Activated T-cell treated with anti-CD3 and anti-CD28 coated beads, Interleukin-2, amount 50 U/mL, for 24 hours (primary cell): ENCODE measurements around the gene CXCL14.

Experiments used
- DNase-seq: peaks from one replicate; pipeline ENCODE4 v3.0.0-alpha.2; 2020
- H3K27ac Mint-ChIP-seq: 2 replicates; pipeline ENCODE4 v1.8.0; 2020; ENCODE audit warnings: mild to moderate bottlenecking, mixed read lengths
- H3K27me3 Mint-ChIP-seq: 2 replicates; pipeline ENCODE4 v1.8.0; 2020; ENCODE audit warnings: mixed read lengths
- H3K36me3 Mint-ChIP-seq: 2 replicates; pipeline ENCODE4 v1.8.0; 2020; ENCODE audit warnings: low read depth, mixed read lengths
- H3K4me1 Mint-ChIP-seq: 2 replicates; pipeline ENCODE4 v1.8.0; 2020; ENCODE audit warnings: low read depth, mixed read lengths
- H3K4me3 Mint-ChIP-seq: 2 replicates; pipeline ENCODE4 v1.8.0; 2020; ENCODE audit warnings: mild to moderate bottlenecking, moderate library complexity, mixed read lengths
- H3K9me3 Mint-ChIP-seq: 2 replicates; pipeline ENCODE4 v1.8.0; 2020; ENCODE audit warnings: mixed read lengths

CXCL14 gene

DNA sequence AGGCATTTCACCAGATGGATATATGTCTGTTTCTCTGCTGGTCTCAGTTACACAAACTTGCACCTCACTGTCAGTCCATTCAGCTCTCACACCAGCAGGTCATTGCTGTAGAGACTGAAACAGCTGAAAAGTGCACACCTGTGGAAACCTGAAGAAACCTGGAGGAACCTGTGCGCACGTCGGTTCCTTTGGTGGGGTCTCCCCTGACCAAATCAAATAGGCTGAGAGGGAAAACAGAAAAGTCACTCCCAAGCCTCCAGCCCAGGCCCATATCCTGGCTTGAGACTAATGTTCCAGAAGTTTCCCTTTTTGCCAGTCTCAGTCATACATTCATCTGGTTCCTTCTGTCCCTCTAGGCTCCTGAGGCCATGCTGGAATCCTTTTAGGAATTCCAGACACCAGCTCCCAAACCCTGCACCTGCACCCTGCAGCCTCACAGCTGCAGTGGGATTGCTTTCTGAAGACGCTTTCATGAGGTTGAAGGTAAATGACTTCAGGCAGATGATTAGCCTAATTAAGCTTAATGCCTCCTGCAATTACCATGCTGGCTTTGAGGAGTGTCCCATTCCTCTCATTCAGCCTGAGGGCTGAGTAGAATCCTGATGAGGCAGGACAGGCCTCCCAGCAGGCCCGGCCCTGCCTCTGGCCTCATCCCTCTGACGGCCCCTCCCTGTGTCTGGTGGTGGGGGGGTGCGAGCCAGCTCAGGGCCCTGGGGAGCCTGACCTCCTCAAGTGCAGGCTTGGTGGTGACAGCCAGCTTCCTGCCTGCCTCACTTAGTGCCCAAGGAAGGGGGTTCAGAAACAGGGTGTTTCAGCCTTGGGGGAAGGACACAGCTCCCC is 24.3 kb upstream of the CXCL14 start:
- no peak overlapping the region for H3K4me3 Mint-ChIP-seq
- DNase-seq, result no peak
- no peaks in the 10 kb centered on the region for H3K4me1 Mint-ChIP-seq
- no peak overlapping the region for H3K27ac Mint-ChIP-seq
- no peaks in the 10 kb centered on the region for H3K9me3 Mint-ChIP-seq
- H3K36me3 Mint-ChIP-seq, result no peaks in the 10 kb centered on the region
- H3K27me3 Mint-ChIP-seq, result peaks cover 17% of the 10 kb centered on the region

GRCh38 chr5:135601466-135601865 is 22.7 kb upstream of the CXCL14 start:
- H3K27me3 Mint-ChIP-seq, result peaks cover 13% of the 10 kb centered on the region
- no peaks in the 10 kb centered on the region for H3K4me1 Mint-ChIP-seq
- H3K36me3 Mint-ChIP-seq, result no peaks in the 10 kb centered on the region
- no peak overlapping the region for H3K4me3 Mint-ChIP-seq
- no peak for DNase-seq
- no peak overlapping the region for H3K27ac Mint-ChIP-seq
- no peaks in the 10 kb centered on the region for H3K9me3 Mint-ChIP-seq

DNA sequence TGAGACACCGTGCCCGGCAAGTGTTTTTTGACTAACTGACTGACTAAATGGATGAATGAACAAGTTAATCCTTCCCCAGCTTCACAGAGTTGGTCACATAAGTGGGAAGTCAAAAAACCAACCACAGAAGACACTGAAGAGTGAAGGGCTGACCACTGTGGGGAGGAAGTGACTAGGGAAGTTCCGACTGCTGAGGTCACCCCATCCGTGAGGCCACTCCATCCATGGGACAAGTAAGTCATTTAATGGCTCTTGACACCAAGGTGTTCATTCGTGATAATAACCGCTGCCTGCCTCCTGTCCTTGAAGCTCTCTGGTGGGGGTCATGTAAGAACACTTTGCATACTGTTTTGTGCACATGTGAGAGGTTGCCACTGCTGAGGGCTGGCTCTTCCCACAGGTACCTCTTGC is 22.2 kb upstream of the CXCL14 start:
- H3K36me3 Mint-ChIP-seq, result no peaks in the 10 kb centered on the region
- H3K4me1 Mint-ChIP-seq, result no peaks in the 10 kb centered on the region
- no peaks in the 10 kb centered on the region for H3K9me3 Mint-ChIP-seq
- no peak overlapping the region for H3K27ac Mint-ChIP-seq
- peaks cover 13% of the 10 kb centered on the region for H3K27me3 Mint-ChIP-seq
- DNase-seq, result no peak
- H3K4me3 Mint-ChIP-seq, result no peak overlapping the region

DNA sequence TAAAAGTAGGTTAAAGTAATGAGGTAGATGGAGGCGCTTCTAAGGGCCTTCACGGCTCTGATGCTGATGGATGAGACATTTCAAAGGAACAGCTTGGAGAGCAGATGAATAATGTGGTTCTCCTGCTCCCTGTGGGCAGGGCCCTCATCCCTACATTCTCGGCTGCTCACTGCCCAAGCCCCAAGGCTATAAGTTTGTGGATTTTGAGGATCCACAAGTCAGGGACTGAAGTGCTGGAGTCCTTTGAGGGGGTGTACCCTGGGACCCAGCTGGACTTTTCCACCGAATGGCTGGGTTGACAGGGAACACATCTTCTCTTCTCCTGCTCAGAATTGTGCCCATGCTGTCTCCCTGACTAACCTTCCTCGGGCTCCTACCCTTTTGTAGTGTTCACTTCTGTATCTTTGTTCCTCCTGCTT is 21.4 kb upstream of the CXCL14 start:
- H3K4me3 Mint-ChIP-seq, result no peak overlapping the region
- H3K27me3 Mint-ChIP-seq, result peaks cover 13% of the 10 kb centered on the region
- no peak for DNase-seq
- H3K36me3 Mint-ChIP-seq, result no peaks in the 10 kb centered on the region
- no peaks in the 10 kb centered on the region for H3K9me3 Mint-ChIP-seq
- H3K4me1 Mint-ChIP-seq, result no peaks in the 10 kb centered on the region
- H3K27ac Mint-ChIP-seq, result no peak overlapping the region

DNA sequence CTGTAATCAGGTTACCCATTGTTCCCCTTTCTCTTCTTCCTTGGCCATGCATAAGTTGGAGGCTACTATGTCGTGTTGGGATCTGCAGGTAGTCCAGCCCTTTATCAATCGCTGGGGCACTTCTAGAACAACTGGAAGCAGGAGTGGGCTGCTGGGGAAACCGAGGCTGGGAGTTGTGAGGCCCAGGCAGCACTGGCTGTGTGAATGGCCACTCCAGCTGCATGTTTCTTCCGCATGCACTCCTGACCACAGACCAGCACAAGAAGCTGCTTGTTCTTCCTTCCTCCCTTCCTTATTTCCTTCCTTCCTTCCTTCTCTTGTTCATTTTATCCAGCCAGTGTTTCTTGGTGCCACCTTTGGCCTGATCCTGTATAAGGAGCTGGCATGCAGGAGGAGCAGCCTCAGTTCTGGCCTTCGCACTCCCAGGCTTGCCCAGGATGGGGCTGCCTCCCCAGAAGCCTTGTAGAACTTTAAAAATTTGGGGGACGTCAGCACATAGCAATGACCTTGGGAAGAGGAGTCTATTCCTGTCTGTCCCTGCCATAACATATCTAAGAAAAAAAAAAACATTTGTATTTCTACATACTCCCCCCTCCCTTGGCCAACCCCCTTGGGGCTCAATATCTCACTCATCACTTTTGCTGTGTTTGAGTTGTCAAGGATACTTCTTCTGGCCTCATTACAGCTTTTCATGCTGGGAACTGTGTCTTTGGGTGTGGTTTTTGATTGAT is 20.8 kb upstream of the CXCL14 start:
- no peak overlapping the region for H3K27ac Mint-ChIP-seq
- no peaks in the 10 kb centered on the region for H3K4me1 Mint-ChIP-seq
- H3K4me3 Mint-ChIP-seq, result no peak overlapping the region
- H3K36me3 Mint-ChIP-seq, result no peaks in the 10 kb centered on the region
- no peaks in the 10 kb centered on the region for H3K9me3 Mint-ChIP-seq
- H3K27me3 Mint-ChIP-seq, result peaks cover 10% of the 10 kb centered on the region
- no peak for DNase-seq

- Mint-ChIP-seq H3K4me3 (no peak overlapping the region), H3K27me3 (peaks cover 8% of the 10 kb centered on the region), H3K4me1 (no peaks in the 10 kb centered on the region), H3K9me3 (no peaks in the 10 kb centered on the region), H3K27ac (no peak overlapping the region), H3K36me3 (no peaks in the 10 kb centered on the region)
- DNase-seq, result no peak
Measured at GRCh38 chr5:135598691-135599395, 20.1 kb upstream of the CXCL14 start.

GRCh38 chr5:135596788-135597187 is 18.0 kb upstream of the CXCL14 start:
- Mint-ChIP-seq H3K9me3 (no peaks in the 10 kb centered on the region), H3K4me1 (no peaks in the 10 kb centered on the region), H3K36me3 (no peaks in the 10 kb centered on the region), H3K27ac (no peak overlapping the region), H3K27me3 (peaks cover 12% of the 10 kb centered on the region), H3K4me3 (no peak overlapping the region)
- DNase-seq, result no peak

- Mint-ChIP-seq H3K9me3 (no peaks in the 10 kb centered on the region), H3K4me1 (no peaks in the 10 kb centered on the region), H3K36me3 (no peaks in the 10 kb centered on the region), H3K4me3 (no peak overlapping the region), H3K27me3 (peaks cover 10% of the 10 kb centered on the region), H3K27ac (no peak overlapping the region)
- no peak for DNase-seq
Measured at GRCh38 chr5:135596157-135596763, 17.5 kb upstream of the CXCL14 start.

GRCh38 chr5:135594416-135594960 is 15.7 kb upstream of the CXCL14 start:
- no peaks in the 10 kb centered on the region for H3K9me3 Mint-ChIP-seq
- H3K27ac Mint-ChIP-seq, result no peak overlapping the region
- DNase-seq, result no peak
- H3K36me3 Mint-ChIP-seq, result no peaks in the 10 kb centered on the region
- no peaks in the 10 kb centered on the region for H3K4me1 Mint-ChIP-seq
- no peak overlapping the region for H3K4me3 Mint-ChIP-seq
- H3K27me3 Mint-ChIP-seq, result peaks cover 6% of the 10 kb centered on the region

GRCh38 chr5:135593886-135594285 is 15.1 kb upstream of the CXCL14 start:
- DNase-seq, result no peak
- H3K36me3 Mint-ChIP-seq, result no peaks in the 10 kb centered on the region
- H3K4me1 Mint-ChIP-seq, result no peaks in the 10 kb centered on the region
- no peaks in the 10 kb centered on the region for H3K9me3 Mint-ChIP-seq
- H3K27ac Mint-ChIP-seq, result no peak overlapping the region
- peaks cover 6% of the 10 kb centered on the region for H3K27me3 Mint-ChIP-seq
- no peak overlapping the region for H3K4me3 Mint-ChIP-seq

DNA sequence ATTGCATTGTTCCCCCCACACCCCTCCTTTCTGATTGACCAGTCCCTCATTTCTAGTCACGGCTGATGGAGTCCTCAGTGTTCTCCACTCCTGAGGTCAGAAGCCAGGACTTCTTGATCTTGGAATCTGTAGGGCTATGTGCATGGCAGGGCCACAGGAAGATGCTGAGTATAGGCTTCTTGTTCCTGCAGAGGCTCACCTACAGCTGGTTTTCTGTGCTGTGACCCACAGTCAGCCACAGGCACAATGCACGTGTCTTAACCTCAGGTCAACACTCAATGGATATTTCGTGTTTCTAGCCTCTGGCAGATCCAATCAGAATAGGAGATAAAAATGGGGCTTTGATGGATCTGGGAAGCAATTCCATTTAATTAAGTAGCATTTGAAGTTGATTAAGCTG is 14.3 kb upstream of the CXCL14 start:
- DNase-seq, result no peak
- H3K27me3 Mint-ChIP-seq, result peaks cover 6% of the 10 kb centered on the region
- no peaks in the 10 kb centered on the region for H3K4me1 Mint-ChIP-seq
- no peaks in the 10 kb centered on the region for H3K36me3 Mint-ChIP-seq
- H3K9me3 Mint-ChIP-seq, result no peaks in the 10 kb centered on the region
- no peak overlapping the region for H3K27ac Mint-ChIP-seq
- no peak overlapping the region for H3K4me3 Mint-ChIP-seq

DNA sequence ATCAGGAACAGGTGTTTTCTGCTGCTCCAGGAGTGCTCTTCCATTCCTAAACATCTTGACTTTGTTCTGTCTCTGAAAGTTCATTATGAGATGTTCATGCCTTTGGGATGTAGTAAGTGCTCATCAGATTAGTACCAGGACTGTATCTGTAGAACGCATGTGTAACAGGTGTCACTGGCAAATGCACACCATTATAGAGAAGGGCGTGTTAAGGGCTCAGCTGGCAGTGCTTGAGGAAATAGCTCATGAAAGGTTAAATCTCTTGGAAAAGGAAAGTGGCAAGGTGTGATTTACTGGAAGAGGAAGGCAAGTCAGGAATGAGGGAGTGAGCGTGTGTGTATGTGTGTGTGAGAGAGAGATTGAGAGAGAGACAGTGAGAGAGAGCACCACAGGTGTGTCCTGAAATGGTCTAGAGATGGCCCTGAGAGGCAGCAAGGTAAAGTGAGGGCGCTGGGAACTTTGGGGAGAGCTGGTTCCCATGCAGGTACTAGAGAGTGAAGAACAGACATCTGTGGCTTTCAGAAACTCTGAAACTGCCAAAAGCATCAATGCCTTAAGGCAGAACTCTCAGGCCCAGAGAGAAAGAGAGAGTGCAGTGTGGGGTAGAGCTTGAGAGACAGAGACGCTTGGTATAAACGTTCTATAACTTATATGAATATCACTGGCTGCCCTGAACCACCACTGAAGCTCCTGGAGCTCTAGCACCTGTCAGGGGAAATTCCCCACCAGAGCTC is 13.7 kb upstream of the CXCL14 start:
- no peak for DNase-seq
- Mint-ChIP-seq H3K9me3 (no peaks in the 10 kb centered on the region), H3K36me3 (no peaks in the 10 kb centered on the region), H3K4me3 (no peak overlapping the region), H3K27ac (no peak overlapping the region), H3K27me3 (peaks cover 6% of the 10 kb centered on the region), H3K4me1 (no peaks in the 10 kb centered on the region)

- H3K4me3 Mint-ChIP-seq, result no peak overlapping the region
- no peaks in the 10 kb centered on the region for H3K36me3 Mint-ChIP-seq
- DNase-seq, result no peak
- no peaks in the 10 kb centered on the region for H3K4me1 Mint-ChIP-seq
- H3K27me3 Mint-ChIP-seq, result peaks cover 6% of the 10 kb centered on the region
- no peak overlapping the region for H3K27ac Mint-ChIP-seq
- H3K9me3 Mint-ChIP-seq, result no peaks in the 10 kb centered on the region
Measured at GRCh38 chr5:135591277-135591676, 12.5 kb upstream of the CXCL14 start.

DNA sequence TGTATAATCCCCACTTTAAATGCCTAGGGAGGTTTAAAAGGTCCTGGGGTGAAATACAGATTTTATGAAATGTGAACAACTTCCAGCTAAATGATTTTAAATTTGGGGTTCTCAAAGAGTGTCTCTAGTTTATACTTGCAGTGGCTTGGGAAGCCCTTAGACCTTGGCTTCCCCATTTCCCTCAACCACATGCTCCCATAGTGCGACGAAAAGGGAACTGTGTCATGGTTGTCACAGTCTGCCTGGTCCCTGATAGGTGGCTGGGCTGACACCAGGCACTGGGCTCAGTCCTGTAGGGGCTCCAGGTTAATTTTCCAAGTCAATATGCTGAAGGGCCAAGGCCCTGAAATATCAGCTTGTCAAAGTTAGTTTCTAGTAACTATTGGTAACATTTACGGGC is 10.4 kb upstream of the CXCL14 start:
- no peak overlapping the region for H3K27ac Mint-ChIP-seq
- H3K9me3 Mint-ChIP-seq, result no peaks in the 10 kb centered on the region
- peaks cover 6% of the 10 kb centered on the region for H3K27me3 Mint-ChIP-seq
- H3K4me1 Mint-ChIP-seq, result no peaks in the 10 kb centered on the region
- no peaks in the 10 kb centered on the region for H3K36me3 Mint-ChIP-seq
- no peak for DNase-seq
- H3K4me3 Mint-ChIP-seq, result no peak overlapping the region
